COR-L47 (cell line): ENCODE measurements around the gene FOXO1.

Experiments used
- DNase-seq: peaks from one replicate; lab custom pipeline; 2025; lab: John Stamatoyannopoulos, UW

FOXO1 gene

GRCh38 chr13:40609972-40610726 is 56.3 kb downstream of the FOXO1 start:
- DNase-seq, result no peak

GRCh38 chr13:40608308-40608707 is 58.1 kb downstream of the FOXO1 start:
- no peak for DNase-seq

- no peak for DNase-seq
These were observed 60.9 kb downstream of the FOXO1 start for GRCh38 chr13:40605573-40605972.

GRCh38 chr13:40604135-40604534 is 62.3 kb downstream of the FOXO1 start:
- no peak for DNase-seq

- no peak for DNase-seq
These were observed 66.2 kb downstream of the FOXO1 start for GRCh38 chr13:40600149-40600751.

- no peak for DNase-seq
These were observed 66.7 kb downstream of the FOXO1 start for GRCh38 chr13:40599747-40600146.

- no peak for DNase-seq
These were observed 67.3 kb downstream of the FOXO1 start for GRCh38 chr13:40599124-40599523.

- DNase-seq, result no peak
These were observed 67.9 kb downstream of the FOXO1 start for GRCh38 chr13:40598569-40598968.

- DNase-seq, result no peak
These were observed 68.6 kb downstream of the FOXO1 start for GRCh38 chr13:40597735-40598365.

- no peak for DNase-seq
These were observed 70.0 kb downstream of the FOXO1 start for GRCh38 chr13:40596484-40596883.

GRCh38 chr13:40595693-40596092 is 70.7 kb downstream of the FOXO1 start:
- DNase-seq, result no peak

- no peak for DNase-seq
These were observed 74.4 kb downstream of the FOXO1 start for GRCh38 chr13:40592035-40592434.

GRCh38 chr13:40591091-40591490 is 75.3 kb downstream of the FOXO1 start:
- no peak for DNase-seq

- DNase-seq, result no peak
These were observed 76.2 kb downstream of the FOXO1 start for GRCh38 chr13:40590112-40590862.

GRCh38 chr13:40589285-40590109 is 76.9 kb downstream of the FOXO1 start:
- DNase-seq, result no peak

GRCh38 chr13:40588101-40588500 is 78.3 kb downstream of the FOXO1 start:
- DNase-seq, result no peak

GRCh38 chr13:40586886-40587565 is 79.4 kb downstream of the FOXO1 start:
- DNase-seq, result no peak

GRCh38 chr13:40585911-40586471 is 80.5 kb downstream of the FOXO1 start:
- DNase-seq, result no peak

- no peak for DNase-seq
These were observed 82.7 kb downstream of the FOXO1 start for GRCh38 chr13:40583738-40584137.

- no peak for DNase-seq
These were observed 83.9 kb downstream of the FOXO1 start for GRCh38 chr13:40582531-40582930.

- no peak for DNase-seq
These were observed 85.2 kb downstream of the FOXO1 start for GRCh38 chr13:40581277-40581579.
